ENCODE measurements around the gene PINLYP. TPM values are rescaled to one million over a fixed set of nuclear protein-coding genes. Genes with fewer than 3 reads are reported as not detected.

PINLYP gene
- total RNA-seq, 1 experiment from 2014 or later: not detected

- ChIA-PET CTCF (no interaction called here), POLR2A (no interaction called here)
- H3K4me1 Mint-ChIP-seq (ENCODE audit: low read depth, unreplicated experiment): no peaks in the 10 kb centered on the region
Measured at GRCh38 chr19:43562698-43563241, 12.8 kb upstream of the PINLYP start.

GRCh38 chr19:43563816-43564457 is 11.7 kb upstream of the PINLYP start:
- no peaks in the 10 kb centered on the region for H3K9me3 ChIP-seq
- H3K27me3 ChIP-seq (replicated peaks; ENCODE audit: control insufficient read depth, insufficient read depth, low read length): no peaks in the 10 kb centered on the region
- intact Hi-C loops (cut with micrococcal nuclease; ENCODE audit: unreplicated experiment): no loop called here
- H3K4me3 ChIP-seq (ENCODE audit: low read depth, low read length): no peak overlapping the region
- no peak overlapping the region for H3K27ac Mint-ChIP-seq (ENCODE audit: unreplicated experiment)
- H3K4me1 ChIP-seq: no peaks in the 10 kb centered on the region
- TF ChIP-seq CTCF (IDR thresholded peaks at IDR 0.05; ENCODE audit: insufficient read depth in 1 of 2, low read depth in 1 of 2, low read length in 1 of 2, severe bottlenecking in 1 of 2, unreplicated experiment in 1 of 2): no peak
- no peak for DNase-seq
- peaks cover 2% of the 10 kb centered on the region; the same call in 1 of the 2 replicates for H3K36me3 ChIP-seq (ENCODE audit: control insufficient read depth, insufficient read depth, low read length)
- no peaks in the 10 kb centered on the region for H3K4me1 Mint-ChIP-seq (ENCODE audit: low read depth, unreplicated experiment)
- POLR2A ChIA-PET: no interaction called here
- no TSS peak for BruUV-seq (replicated peaks)
- H3K27me3 Mint-ChIP-seq (ENCODE audit: insufficient read depth, unreplicated experiment): no peaks in the 10 kb centered on the region
- H3K4me3 Mint-ChIP-seq (ENCODE audit: unreplicated experiment): no peak overlapping the region
- H3K9me3 Mint-ChIP-seq (ENCODE audit: unreplicated experiment): no peaks in the 10 kb centered on the region
- peaks cover 28% of the 10 kb centered on the region for H3K36me3 Mint-ChIP-seq (ENCODE audit: insufficient read depth, unreplicated experiment)
- CTCF ChIA-PET: interaction anchor here (1.8 kb wide), 1 partner anchor 9 kb away, joined by 8 read pairs; no protein-coding TSS in a partner anchor

More at GRCh38 chr19:43562698-43563241, 12.8 kb upstream of the PINLYP start:
- no peak overlapping the region for H3K27ac Mint-ChIP-seq (ENCODE audit: unreplicated experiment)
- H3K4me1 ChIP-seq: no peaks in the 10 kb centered on the region
- no peaks in the 10 kb centered on the region for H3K27me3 Mint-ChIP-seq (ENCODE audit: insufficient read depth, unreplicated experiment)
- no peak for DNase-seq
- no peak overlapping the region for H3K4me3 Mint-ChIP-seq (ENCODE audit: unreplicated experiment)
- peaks cover 28% of the 10 kb centered on the region for H3K36me3 Mint-ChIP-seq (ENCODE audit: insufficient read depth, unreplicated experiment)
- TF ChIP-seq CTCF (IDR thresholded peaks at IDR 0.05; ENCODE audit: insufficient read depth in 1 of 2, low read depth in 1 of 2, low read length in 1 of 2, severe bottlenecking in 1 of 2, unreplicated experiment in 1 of 2): no peak
- peaks cover 2% of the 10 kb centered on the region for H3K36me3 ChIP-seq (ENCODE audit: control insufficient read depth, insufficient read depth, low read length)
- BruUV-seq (replicated peaks): no TSS peak
- no peak overlapping the region for H3K4me3 ChIP-seq (ENCODE audit: low read depth, low read length)
- no peaks in the 10 kb centered on the region for H3K9me3 Mint-ChIP-seq (ENCODE audit: unreplicated experiment)
- no peaks in the 10 kb centered on the region for H3K27me3 ChIP-seq (replicated peaks; ENCODE audit: control insufficient read depth, insufficient read depth, low read length)
- intact Hi-C loops (cut with micrococcal nuclease; ENCODE audit: unreplicated experiment): no loop called here
- no peaks in the 10 kb centered on the region for H3K9me3 ChIP-seq

- Histone ChIP-seq H3K9me3 (no peaks in the 10 kb centered on the region), H3K4me3 (ENCODE audit: low read depth, low read length) (no peak overlapping the region), H3K36me3 (ENCODE audit: control insufficient read depth, insufficient read depth, low read length) (peaks cover 2% of the 10 kb centered on the region; the same call in 1 of the 2 replicates), H3K27me3 (replicated peaks; ENCODE audit: control insufficient read depth, insufficient read depth, low read length) (no peaks in the 10 kb centered on the region), H3K4me1 (no peaks in the 10 kb centered on the region)
- ChIA-PET CTCF (interaction anchor here (1.8 kb wide), 1 partner anchor 9 kb away, joined by 8 read pairs; no protein-coding TSS in a partner anchor), POLR2A (no interaction called here)
- no peak for TF ChIP-seq CTCF (IDR thresholded peaks at IDR 0.05; ENCODE audit: insufficient read depth in 1 of 2, low read depth in 1 of 2, low read length in 1 of 2, severe bottlenecking in 1 of 2, unreplicated experiment in 1 of 2)
- no peaks in the 10 kb centered on the region for H3K4me1 Mint-ChIP-seq (ENCODE audit: low read depth, unreplicated experiment)
- peaks cover 22% of the 10 kb centered on the region for H3K36me3 Mint-ChIP-seq (ENCODE audit: insufficient read depth, unreplicated experiment)
- DNase-seq: no peak
- H3K9me3 Mint-ChIP-seq (ENCODE audit: unreplicated experiment): no peaks in the 10 kb centered on the region
- intact Hi-C loops (cut with micrococcal nuclease; ENCODE audit: unreplicated experiment): no loop called here
- no peaks in the 10 kb centered on the region for H3K27me3 Mint-ChIP-seq (ENCODE audit: insufficient read depth, unreplicated experiment)
- no peak overlapping the region for H3K27ac Mint-ChIP-seq (ENCODE audit: unreplicated experiment)
- H3K4me3 Mint-ChIP-seq (ENCODE audit: unreplicated experiment): no peak overlapping the region
- BruUV-seq (replicated peaks): no TSS peak
Measured at GRCh38 chr19:43564800-43565199, 10.8 kb upstream of the PINLYP start.

Data from Caco-2 (cell line).